ENCODE results near the gene FRG2. TPM values are rescaled to one million over a fixed set of nuclear protein-coding genes. Genes with fewer than 3 reads are reported as not detected.
"Not testable (repeated sequence)": the region's sequence is repeated elsewhere in the genome, so short reads cannot be mapped to it uniquely, and the experiment has no call there.

FRG2 gene
- polyA plus RNA-seq, 1 donor (not counting 4 experiments of a cell fraction or from before 2014, with no cell fraction given), result not detected

DNA sequence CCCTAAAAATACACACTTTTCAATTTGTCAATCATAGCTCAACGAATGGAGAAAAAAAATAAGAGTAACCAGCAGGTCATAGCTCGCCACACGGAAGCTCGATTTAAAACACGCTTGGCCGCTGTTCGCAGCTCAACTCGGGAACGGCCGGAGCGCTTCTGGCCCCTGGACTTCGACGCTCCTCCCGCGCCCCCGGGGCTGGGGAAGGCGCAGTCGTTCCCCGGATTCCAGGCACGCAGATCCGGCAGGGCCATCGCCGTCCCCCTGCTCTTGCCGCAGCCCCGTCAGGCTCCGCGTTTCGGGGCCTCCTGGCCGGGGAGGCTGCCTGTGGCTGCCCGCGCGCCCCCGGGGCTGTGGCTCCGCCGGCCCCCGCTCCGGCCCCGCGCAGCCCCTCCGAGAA is 13.8 kb upstream of the FRG2 start:
- H3K4me2 ChIP-seq (ENCODE audit: control insufficient read depth, extremely low read depth, insufficient read depth, low read depth, low read length); H3K27me3 ChIP-seq (ENCODE audit: control insufficient read depth, extremely low read depth, insufficient read depth, low read length); H3K9me1 ChIP-seq (ENCODE audit: control insufficient read depth, extremely low read depth, insufficient read depth, low read length); H3K36me3 ChIP-seq (ENCODE audit: control insufficient read depth in 2 of 2, extremely low read depth in 1 of 2, insufficient read depth in 2 of 2, low read length in 2 of 2); H3K79me2 ChIP-seq (ENCODE audit: control insufficient read depth, insufficient read depth, low read length); H2AFZ ChIP-seq (ENCODE audit: control insufficient read depth, low read length); H3K4me3 ChIP-seq (ENCODE audit: control insufficient read depth in 2 of 3, extremely low read depth in 1 of 3, insufficient read depth in 2 of 3, low read depth in 1 of 3, low read length in 3 of 3); H3K9me3 ChIP-seq (ENCODE audit: control insufficient read depth, low read depth, low read length); dilution Hi-C loops (cut with MboI; ENCODE audit: extremely low pct_ligation_motif_present, low sequenced_read_pairs); H3K9ac ChIP-seq (ENCODE audit: control insufficient read depth, extremely low read depth, insufficient read depth, low read length); H4K20me1 ChIP-seq (ENCODE audit: control insufficient read depth, extremely low read depth, insufficient read depth, low read length); FAIRE-seq; H3K27ac ChIP-seq (ENCODE audit: control insufficient read depth, insufficient read depth, low read length); DNase-seq (ENCODE audit: low read depth, low spot score); H3K4me1 ChIP-seq (ENCODE audit: control insufficient read depth, extremely low read depth, insufficient read depth, low read length): not testable (repeated sequence)

DNA sequence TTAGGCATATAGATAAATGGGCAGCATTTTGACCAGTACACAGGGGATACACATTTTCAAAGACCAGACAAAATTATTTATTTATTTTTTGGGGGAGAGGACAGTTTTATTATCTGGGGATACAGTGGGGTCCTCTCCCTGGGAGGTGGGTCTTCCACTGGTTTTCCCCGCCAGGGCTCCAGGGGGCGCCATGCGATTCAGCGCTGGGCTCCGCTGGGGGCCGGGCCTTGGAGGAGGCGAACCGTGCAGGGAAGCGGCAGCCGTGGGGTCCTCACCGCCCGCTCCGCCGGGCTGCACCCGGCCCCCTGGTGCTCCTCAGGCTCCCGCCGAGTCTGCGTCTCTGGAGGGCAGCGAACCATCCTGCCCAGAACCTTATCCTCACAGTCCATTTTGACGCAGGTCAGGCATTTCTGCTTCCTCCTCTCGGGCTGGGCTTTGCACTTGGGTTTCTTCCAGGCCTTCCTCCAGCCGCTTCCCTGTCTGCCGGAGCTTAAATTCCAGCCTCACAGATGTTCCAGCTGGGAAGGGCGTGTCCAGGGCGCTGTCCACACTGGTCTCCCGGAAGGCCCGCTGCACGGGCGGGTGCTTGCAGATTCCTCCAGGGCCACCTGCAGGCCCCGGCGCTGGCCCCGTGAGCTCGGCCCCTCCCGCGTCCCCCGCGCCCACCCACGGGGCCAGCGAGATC is 10.8 kb upstream of the FRG2 start:
- H3K79me2 ChIP-seq (ENCODE audit: control insufficient read depth, insufficient read depth, low read length); H4K20me1 ChIP-seq (ENCODE audit: control insufficient read depth, extremely low read depth, insufficient read depth, low read length); FAIRE-seq; H3K4me1 ChIP-seq (ENCODE audit: control insufficient read depth, extremely low read depth, insufficient read depth, low read length); H3K27ac ChIP-seq (ENCODE audit: control insufficient read depth, insufficient read depth, low read length); dilution Hi-C loops (cut with MboI; ENCODE audit: extremely low pct_ligation_motif_present, low sequenced_read_pairs); H3K36me3 ChIP-seq (ENCODE audit: control insufficient read depth in 2 of 2, extremely low read depth in 1 of 2, insufficient read depth in 2 of 2, low read length in 2 of 2); H3K9ac ChIP-seq (ENCODE audit: control insufficient read depth, extremely low read depth, insufficient read depth, low read length); H3K9me1 ChIP-seq (ENCODE audit: control insufficient read depth, extremely low read depth, insufficient read depth, low read length); H3K4me2 ChIP-seq (ENCODE audit: control insufficient read depth, extremely low read depth, insufficient read depth, low read depth, low read length); H3K27me3 ChIP-seq (ENCODE audit: control insufficient read depth, extremely low read depth, insufficient read depth, low read length); H3K9me3 ChIP-seq (ENCODE audit: control insufficient read depth, low read depth, low read length); H2AFZ ChIP-seq (ENCODE audit: control insufficient read depth, low read length); DNase-seq (ENCODE audit: low read depth, low spot score): not testable (repeated sequence)
- H3K4me3 ChIP-seq (ENCODE audit: control insufficient read depth in 2 of 3, extremely low read depth in 1 of 3, insufficient read depth in 2 of 3, low read depth in 1 of 3, low read length in 3 of 3), result peak overlapping the region in 1 of 3 experiments; percentile 3

GRCh38 chr4:190031264-190031663 is 4.2 kb upstream of the FRG2 start:
- DNase-seq (ENCODE audit: low read depth, low spot score); H4K20me1 ChIP-seq (ENCODE audit: control insufficient read depth, extremely low read depth, insufficient read depth, low read length); H3K36me3 ChIP-seq (ENCODE audit: control insufficient read depth in 2 of 2, extremely low read depth in 1 of 2, insufficient read depth in 2 of 2, low read length in 2 of 2); H3K27me3 ChIP-seq (ENCODE audit: control insufficient read depth, extremely low read depth, insufficient read depth, low read length); dilution Hi-C loops (cut with MboI; ENCODE audit: extremely low pct_ligation_motif_present, low sequenced_read_pairs); H3K4me1 ChIP-seq (ENCODE audit: control insufficient read depth, extremely low read depth, insufficient read depth, low read length); H3K4me2 ChIP-seq (ENCODE audit: control insufficient read depth, extremely low read depth, insufficient read depth, low read depth, low read length); H3K79me2 ChIP-seq (ENCODE audit: control insufficient read depth, insufficient read depth, low read length); H3K9me1 ChIP-seq (ENCODE audit: control insufficient read depth, extremely low read depth, insufficient read depth, low read length); H2AFZ ChIP-seq (ENCODE audit: control insufficient read depth, low read length); H3K27ac ChIP-seq (ENCODE audit: control insufficient read depth, insufficient read depth, low read length); H3K9me3 ChIP-seq (ENCODE audit: control insufficient read depth, low read depth, low read length); FAIRE-seq; H3K9ac ChIP-seq (ENCODE audit: control insufficient read depth, extremely low read depth, insufficient read depth, low read length); H3K4me3 ChIP-seq (ENCODE audit: control insufficient read depth in 2 of 3, extremely low read depth in 1 of 3, insufficient read depth in 2 of 3, low read depth in 1 of 3, low read length in 3 of 3): not testable (repeated sequence)

DNA sequence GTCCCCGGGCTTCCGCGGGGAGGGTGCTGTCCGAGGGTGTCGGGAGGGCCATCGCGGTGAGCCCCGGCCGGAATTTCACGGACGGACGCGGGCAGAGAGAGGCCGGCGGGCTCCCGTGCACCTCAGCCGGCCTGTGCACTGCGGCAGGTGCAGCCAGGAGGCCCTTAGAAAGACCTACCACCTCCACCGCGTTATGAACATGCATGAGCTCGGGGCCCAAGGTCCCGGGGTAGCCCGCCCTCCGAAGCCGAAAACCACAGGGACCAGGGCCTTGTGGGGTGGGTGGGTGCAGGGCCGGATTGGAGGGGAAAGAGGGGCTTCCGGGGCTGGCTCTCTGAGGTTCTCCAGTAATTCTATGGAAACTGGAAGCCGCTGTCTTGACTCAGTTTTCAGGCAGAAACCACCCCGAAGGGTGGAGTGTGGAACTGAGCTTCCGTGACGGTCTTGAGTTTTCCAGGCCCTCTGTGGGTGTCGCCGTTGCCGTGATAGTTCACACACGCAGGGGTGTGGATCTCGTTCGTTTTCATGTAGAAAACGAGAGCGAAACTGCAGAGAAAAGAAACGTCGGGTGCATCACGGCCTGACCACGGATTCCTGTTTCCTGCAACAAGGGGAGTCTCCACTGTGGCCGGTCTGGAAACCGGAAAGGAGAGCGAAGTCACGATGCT is 4.3 kb downstream of the FRG2 start:
- H3K36me3 ChIP-seq (ENCODE audit: control insufficient read depth in 2 of 2, extremely low read depth in 1 of 2, insufficient read depth in 2 of 2, low read length in 2 of 2); H3K9me3 ChIP-seq (ENCODE audit: control insufficient read depth, low read depth, low read length); H3K27ac ChIP-seq (ENCODE audit: control insufficient read depth, insufficient read depth, low read length); H3K4me1 ChIP-seq (ENCODE audit: control insufficient read depth, extremely low read depth, insufficient read depth, low read length); H3K4me2 ChIP-seq (ENCODE audit: control insufficient read depth, extremely low read depth, insufficient read depth, low read depth, low read length); H4K20me1 ChIP-seq (ENCODE audit: control insufficient read depth, extremely low read depth, insufficient read depth, low read length); H3K9ac ChIP-seq (ENCODE audit: control insufficient read depth, extremely low read depth, insufficient read depth, low read length); H3K9me1 ChIP-seq (ENCODE audit: control insufficient read depth, extremely low read depth, insufficient read depth, low read length); H2AFZ ChIP-seq (ENCODE audit: control insufficient read depth, low read length); H3K4me3 ChIP-seq (ENCODE audit: control insufficient read depth in 2 of 3, extremely low read depth in 1 of 3, insufficient read depth in 2 of 3, low read depth in 1 of 3, low read length in 3 of 3); FAIRE-seq; H3K79me2 ChIP-seq (ENCODE audit: control insufficient read depth, insufficient read depth, low read length); dilution Hi-C loops (cut with MboI; ENCODE audit: extremely low pct_ligation_motif_present, low sequenced_read_pairs); DNase-seq (ENCODE audit: low read depth, low spot score): not testable (repeated sequence)
- peaks cover 38% of the 10 kb centered on the region for H3K27me3 ChIP-seq (ENCODE audit: control insufficient read depth, extremely low read depth, insufficient read depth, low read length)

DNA sequence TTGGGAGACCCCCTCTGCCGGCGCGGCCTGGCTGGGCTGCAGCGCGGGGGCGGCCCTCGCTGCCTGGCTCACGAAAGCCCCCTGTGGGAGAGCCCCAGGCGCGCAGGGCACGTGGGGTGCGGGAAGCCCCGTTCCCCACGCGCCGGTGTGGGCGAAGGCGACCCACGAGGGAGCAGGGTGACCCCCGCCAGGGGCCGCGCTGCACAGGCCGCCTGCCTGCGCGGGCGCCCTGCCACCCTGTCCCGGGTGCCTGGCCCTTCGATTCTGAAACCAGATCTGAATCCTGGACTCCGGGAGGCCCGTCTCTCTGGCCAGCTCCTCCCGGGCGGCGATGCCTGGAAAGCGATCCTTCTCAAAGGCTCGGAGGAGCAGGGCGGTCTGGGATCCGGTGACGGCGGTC is 5.1 kb downstream of the FRG2 start:
- H3K36me3 ChIP-seq (ENCODE audit: control insufficient read depth in 2 of 2, extremely low read depth in 1 of 2, insufficient read depth in 2 of 2, low read length in 2 of 2); H3K4me1 ChIP-seq (ENCODE audit: control insufficient read depth, extremely low read depth, insufficient read depth, low read length); H3K27ac ChIP-seq (ENCODE audit: control insufficient read depth, insufficient read depth, low read length); H3K4me2 ChIP-seq (ENCODE audit: control insufficient read depth, extremely low read depth, insufficient read depth, low read depth, low read length); dilution Hi-C loops (cut with MboI; ENCODE audit: extremely low pct_ligation_motif_present, low sequenced_read_pairs); H3K4me3 ChIP-seq (ENCODE audit: control insufficient read depth in 2 of 3, extremely low read depth in 1 of 3, insufficient read depth in 2 of 3, low read depth in 1 of 3, low read length in 3 of 3); DNase-seq (ENCODE audit: low read depth, low spot score); H2AFZ ChIP-seq (ENCODE audit: control insufficient read depth, low read length); H4K20me1 ChIP-seq (ENCODE audit: control insufficient read depth, extremely low read depth, insufficient read depth, low read length); H3K9me3 ChIP-seq (ENCODE audit: control insufficient read depth, low read depth, low read length); H3K9ac ChIP-seq (ENCODE audit: control insufficient read depth, extremely low read depth, insufficient read depth, low read length); H3K79me2 ChIP-seq (ENCODE audit: control insufficient read depth, insufficient read depth, low read length); FAIRE-seq; H3K9me1 ChIP-seq (ENCODE audit: control insufficient read depth, extremely low read depth, insufficient read depth, low read length): not testable (repeated sequence)
- H3K27me3 ChIP-seq (ENCODE audit: control insufficient read depth, extremely low read depth, insufficient read depth, low read length), result peaks cover 45% of the 10 kb centered on the region
